A673 (cell line): ENCODE data around the gene TRIM40. TPM values are rescaled to one million over a fixed set of nuclear protein-coding genes. Genes with fewer than 3 reads are reported as not detected.

Experiments used
- BruUV-seq: library from RNA; stranded (reverse); fragments of 400-500 nt; replicated peaks from 2 replicates; lab custom pipeline; 2021; lab: Mats Ljungman, UMichigan
- CTCF ChIA-PET: fragments of 300-600 bp; sonication (Branson Sonifier 250); formaldehyde crosslinking; loops from one replicate; lab custom pipeline; 2022; ENCODE audit warnings: antibody characterized with exemption; lab: Charles Lee
- POLR2A ChIA-PET: fragments of 300-600 bp; sonication (Branson Sonifier 250); formaldehyde crosslinking; loops from one replicate; lab custom pipeline; 2022; ENCODE audit warnings: antibody characterized with exemption; ENCODE audit not compliant: low non-redundant PET; lab: Charles Lee
- DNase-seq: peaks from one replicate; pipeline ENCODE4 v3.0.0-alpha.2; 2015; ENCODE audit warnings: low spot score
- H3K27ac ChIP-seq: fragments of 200-600 bp; sonication (generic); 2 replicates; pipeline ENCODE4 v1.5.1; 2016; ENCODE audit warnings: mixed run types, low read depth, mild to moderate bottlenecking, mixed read lengths, antibody characterized with exemption, low read length; ENCODE audit not compliant: poor library complexity, severe bottlenecking
- H3K27me3 ChIP-seq: fragments of 200-600 bp; sonication (generic); replicated peaks from 2 replicates; pipeline ENCODE4 v1.6.1; 2017; ENCODE audit warnings: mixed run types, low read depth, mild to moderate bottlenecking, mixed read lengths, antibody characterized with exemption, low read length; ENCODE audit not compliant: insufficient read depth, poor library complexity
- H3K36me3 ChIP-seq: fragments of 200-600 bp; sonication (generic); 2 replicates; pipeline ENCODE4 v1.6.1; 2016; ENCODE audit warnings: mixed run types, mild to moderate bottlenecking, mixed read lengths, antibody characterized with exemption, low read length; ENCODE audit not compliant: insufficient read depth, poor library complexity, severe bottlenecking
- H3K4me1 ChIP-seq: fragments of 200-600 bp; sonication (generic); 2 replicates; pipeline ENCODE4 v1.6.1; 2017; ENCODE audit warnings: mixed run types, mild to moderate bottlenecking, mixed read lengths, antibody characterized with exemption, low read length; ENCODE audit not compliant: insufficient read depth, poor library complexity, severe bottlenecking
- H3K4me3 ChIP-seq: fragments of 200-600 bp; sonication (generic); 2 replicates; pipeline ENCODE4 v1.5.1; 2016; ENCODE audit warnings: low read depth, mixed run types, mild to moderate bottlenecking, mixed read lengths, low read length; ENCODE audit not compliant: poor library complexity, severe bottlenecking
- H3K9me3 ChIP-seq: fragments of 200-600 bp; sonication (generic); 2 replicates; pipeline ENCODE4 v1.6.1; 2016; ENCODE audit warnings: mixed run types, low read depth, mild to moderate bottlenecking, mixed read lengths, antibody characterized with exemption, low read length; ENCODE audit not compliant: poor library complexity, severe bottlenecking
- CTCF ChIP-seq: fragments of 300-800, 200-600 bp; sonication (generic); conservative IDR thresholded peaks from 2 replicates; pipeline ENCODE4 v1.5.1; 2017; ENCODE audit warnings: low read depth, mild to moderate bottlenecking, antibody characterized with exemption, low read length, moderate library complexity, mixed read lengths
- EZH2 ChIP-seq: fragments of 200-600 bp; sonication (generic); IDR thresholded peaks from 2 replicates; pipeline ENCODE4 v1.6.1; 2017; ENCODE audit warnings: borderline replicate concordance, low read depth, mild to moderate bottlenecking, mixed read lengths, antibody characterized with exemption, low read length; ENCODE audit not compliant: poor library complexity, severe bottlenecking
- intact Hi-C: fragments of 100-400 bp; cut with micrococcal nuclease; formaldehyde crosslinking; loops from one replicate; pipeline ENCODE4 v1.10.0; 2022; ENCODE audit not compliant: unreplicated experiment
- total RNA-seq: library from RNA; stranded (reverse); gene quantifications from 2 replicates; pipeline ENCODE4 v1.2.3, GENCODE V29; 2021

TRIM40 gene
- total RNA-seq, 1 experiment from 2014 or later: not detected

- H3K27me3 ChIP-seq: peaks cover 3% of the 10 kb centered on the region
- no peak overlapping the region for H3K27ac ChIP-seq
- TF ChIP-seq EZH2: no peak
- H3K9me3 ChIP-seq: no peaks in the 10 kb centered on the region
- ChIA-PET CTCF (no interaction called here), POLR2A (no interaction called here)
- H3K4me1 ChIP-seq: no peaks in the 10 kb centered on the region
- BruUV-seq: no TSS peak
- H3K36me3 ChIP-seq: no peaks in the 10 kb centered on the region
- DNase-seq: no peak
- H3K4me3 ChIP-seq: no peak overlapping the region
- intact Hi-C loops: no loop called here
Measured at GRCh38 chr6:30162265-30163089, 26.5 kb downstream of the TRIM40 start.

GRCh38 chr6:30163090-30163917, 27.4 kb downstream of the TRIM40 start, which contains the start of gene TRIM15:
TRIM15 (plus strand) TSS chr6:30163546; CDS start chr6:30163685, 139 bp downstream.
- ChIA-PET CTCF (no interaction called here), POLR2A (no interaction called here)
- DNase-seq: no peak
- Histone ChIP-seq H3K36me3 (no peaks in the 10 kb centered on the region), H3K27ac (no peak within 1 kb of the TSS), H3K4me3 (no peak within 1 kb of the TSS), H3K27me3 (peaks cover 8% of the 10 kb centered on the region), H3K4me1 (no peaks in the 10 kb centered on the region), H3K9me3 (no peaks in the 10 kb centered on the region)
- intact Hi-C loops: no loop called here
- TF ChIP-seq EZH2 (no peak), CTCF (no peak)
- BruUV-seq: no TSS peak

GRCh38 chr6:30163918-30164654, 28.1 kb downstream of the TRIM40 start:
- no peak for DNase-seq
- no peaks in the 10 kb centered on the region for H3K4me1 ChIP-seq
- intact Hi-C loops: no loop called here
- H3K27me3 ChIP-seq: peaks cover 8% of the 10 kb centered on the region
- no peak for TF ChIP-seq EZH2
- TF ChIP-seq CTCF: no peak
- no peaks in the 10 kb centered on the region for H3K36me3 ChIP-seq
- ChIA-PET CTCF (no interaction called here), POLR2A (no interaction called here)
- no peak overlapping the region for H3K27ac ChIP-seq
- no peak overlapping the region for H3K4me3 ChIP-seq
- no peaks in the 10 kb centered on the region for H3K9me3 ChIP-seq
- BruUV-seq: no TSS peak
